SK-N-MC (cell line): Measurements from ENCODE around the gene SCN8A.

Source experiments
- EZH2 ChIP-seq: fragments of 200-600 bp; sonication (generic); IDR thresholded peaks from one replicate; pipeline ENCODE4 v1.6.1; 2017; ENCODE audit warnings: antibody characterized with exemption
- POLR2AphosphoS5 ChIP-seq: IDR thresholded peaks from 2 replicates; pipeline ENCODE4 v1.6.1; 2012; ENCODE audit warnings: mild to moderate bottlenecking, low read depth, low read length, borderline replicate concordance

GRCh38 chr12:51836041-51836826 lies 245.2 kb downstream of the SCN8A start:
- TF ChIP-seq POLR2AphosphoS5 (no peak), EZH2 (no peak)
